Epithelial cell of esophagus (primary cell): ENCODE data around the gene UBE2U.

Experiments used
- DNase-seq: peaks from one replicate; pipeline ENCODE4 v3.0.0; 2010; ENCODE audit warnings: low read depth
- H3K4me3 ChIP-seq: 2 replicates; pipeline ENCODE4 v1.5.1; 2011; ENCODE audit warnings: mild to moderate bottlenecking, low read length, control low read depth
- TF ChIP-seq, protein P1 (sequence below): IDR thresholded peaks from 2 replicates; pipeline ENCODE4 v1.5.1; 2011; ENCODE audit warnings: low read depth, mild to moderate bottlenecking, low read length, control low read depth, inconsistent platforms; ENCODE audit not compliant: insufficient read depth; ENCODE audit errors: missing control alignments

UBE2U gene

DNA sequence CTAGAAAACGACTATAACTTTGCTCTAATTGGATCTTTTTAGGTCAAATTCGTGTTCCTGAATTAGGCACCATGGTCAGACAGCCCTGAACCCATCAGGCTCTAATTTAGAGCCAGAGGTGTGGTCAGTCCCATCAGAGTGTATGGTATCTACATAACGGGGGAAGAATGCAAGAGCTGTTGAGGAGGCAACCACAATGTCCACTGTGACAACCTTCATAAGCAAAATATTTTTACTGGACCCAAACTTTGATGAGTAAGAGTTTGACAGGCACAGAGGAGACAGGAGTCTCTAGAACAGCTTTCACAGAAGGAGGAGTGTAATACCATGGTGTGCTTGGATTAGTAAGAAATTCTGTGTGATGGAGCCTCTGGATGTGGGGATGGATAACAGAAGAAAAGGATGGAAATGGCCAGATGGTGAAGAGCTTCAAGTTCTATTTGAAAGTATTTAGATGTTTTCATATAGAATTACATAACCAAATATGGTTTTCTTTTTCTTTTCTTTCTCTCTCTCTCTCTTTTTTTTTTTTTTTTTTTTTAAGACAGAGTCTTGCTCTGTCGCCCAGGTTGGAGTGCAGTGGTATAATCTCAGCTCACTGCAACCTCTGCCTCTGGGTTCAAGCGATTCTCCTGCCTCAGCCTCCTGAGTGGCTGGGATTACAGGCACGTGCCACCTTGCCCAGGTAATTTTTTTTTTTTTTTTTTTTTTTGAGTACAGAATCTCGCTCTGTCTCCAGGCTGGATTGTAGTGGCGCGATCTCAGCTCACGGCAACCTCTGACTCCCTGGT lies 24.9 kb downstream of the UBE2U start:
- TF ChIP-seq, protein P1, sequence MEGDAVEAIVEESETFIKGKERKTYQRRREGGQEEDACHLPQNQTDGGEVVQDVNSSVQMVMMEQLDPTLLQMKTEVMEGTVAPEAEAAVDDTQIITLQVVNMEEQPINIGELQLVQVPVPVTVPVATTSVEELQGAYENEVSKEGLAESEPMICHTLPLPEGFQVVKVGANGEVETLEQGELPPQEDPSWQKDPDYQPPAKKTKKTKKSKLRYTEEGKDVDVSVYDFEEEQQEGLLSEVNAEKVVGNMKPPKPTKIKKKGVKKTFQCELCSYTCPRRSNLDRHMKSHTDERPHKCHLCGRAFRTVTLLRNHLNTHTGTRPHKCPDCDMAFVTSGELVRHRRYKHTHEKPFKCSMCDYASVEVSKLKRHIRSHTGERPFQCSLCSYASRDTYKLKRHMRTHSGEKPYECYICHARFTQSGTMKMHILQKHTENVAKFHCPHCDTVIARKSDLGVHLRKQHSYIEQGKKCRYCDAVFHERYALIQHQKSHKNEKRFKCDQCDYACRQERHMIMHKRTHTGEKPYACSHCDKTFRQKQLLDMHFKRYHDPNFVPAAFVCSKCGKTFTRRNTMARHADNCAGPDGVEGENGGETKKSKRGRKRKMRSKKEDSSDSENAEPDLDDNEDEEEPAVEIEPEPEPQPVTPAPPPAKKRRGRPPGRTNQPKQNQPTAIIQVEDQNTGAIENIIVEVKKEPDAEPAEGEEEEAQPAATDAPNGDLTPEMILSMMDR: no peak
- no peak for DNase-seq

DNA sequence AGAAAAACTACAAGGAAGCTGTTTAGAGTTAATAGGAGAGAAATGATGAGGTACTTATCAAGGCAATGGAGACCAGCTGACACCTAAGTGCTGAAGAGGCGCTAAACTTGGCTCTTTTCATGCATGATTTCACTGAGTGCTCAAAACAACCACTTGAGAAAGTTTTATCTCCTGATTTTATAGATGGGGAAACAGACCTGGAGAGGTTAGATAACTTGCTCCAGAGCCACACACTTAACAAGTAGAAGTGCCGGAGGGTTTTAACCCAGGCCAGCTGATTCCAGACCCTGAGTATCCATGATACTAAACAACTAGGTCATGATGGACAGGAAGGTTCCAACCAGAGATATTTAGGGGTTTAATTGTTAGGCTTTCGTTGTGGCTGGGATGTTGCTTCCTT lies 25.9 kb downstream of the UBE2U start:
- no peak for DNase-seq
- H3K4me3 ChIP-seq: no peak overlapping the region
- TF ChIP-seq, protein P1: no peak

More for the DNA sequence above, 24.9 kb downstream of the UBE2U start:
- no peak overlapping the region for H3K4me3 ChIP-seq

DNA sequence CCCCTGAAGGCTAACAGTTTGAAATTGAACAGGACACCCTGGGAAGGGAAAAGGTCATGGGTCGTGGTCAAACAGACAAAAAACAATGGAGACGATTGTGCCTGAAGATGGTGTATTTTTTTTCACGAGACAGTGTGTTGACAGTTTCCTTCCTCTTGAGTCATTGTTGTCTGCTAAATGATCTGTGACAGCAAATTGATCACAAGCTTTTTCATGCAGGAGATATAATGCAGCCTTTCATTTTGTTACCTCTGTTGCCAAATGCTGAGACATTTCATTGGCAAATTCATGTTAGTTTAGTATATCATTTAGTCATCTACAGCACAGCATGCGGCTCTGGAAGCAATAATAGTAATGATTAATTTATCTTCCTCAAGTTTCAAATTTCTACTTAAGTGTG lies 27.7 kb downstream of the UBE2U start:
- DNase-seq: peak; percentile 16
- H3K4me3 ChIP-seq: no peak overlapping the region
- TF ChIP-seq, protein P1: no peak

DNA sequence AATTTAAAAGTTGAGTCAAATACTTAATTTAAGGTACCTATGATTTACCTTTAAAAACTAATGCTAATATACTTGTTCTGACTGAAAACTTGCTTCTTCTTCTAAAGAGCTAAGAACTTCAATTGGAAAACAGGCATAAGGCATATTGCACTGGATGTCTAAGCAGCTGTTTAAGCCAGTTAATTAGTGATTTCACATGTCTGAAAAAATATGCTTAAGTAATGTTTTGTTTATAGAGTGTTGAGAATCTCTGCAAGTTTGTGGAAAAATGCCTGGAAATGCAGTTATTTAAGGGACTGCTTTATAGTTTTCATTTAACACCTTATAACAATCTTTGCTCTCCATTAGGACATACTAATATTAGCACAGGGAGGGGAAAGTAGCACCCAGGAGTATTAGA lies 28.2 kb downstream of the UBE2U start:
- DNase-seq: no peak
- TF ChIP-seq, protein P1: no peak

DNA sequence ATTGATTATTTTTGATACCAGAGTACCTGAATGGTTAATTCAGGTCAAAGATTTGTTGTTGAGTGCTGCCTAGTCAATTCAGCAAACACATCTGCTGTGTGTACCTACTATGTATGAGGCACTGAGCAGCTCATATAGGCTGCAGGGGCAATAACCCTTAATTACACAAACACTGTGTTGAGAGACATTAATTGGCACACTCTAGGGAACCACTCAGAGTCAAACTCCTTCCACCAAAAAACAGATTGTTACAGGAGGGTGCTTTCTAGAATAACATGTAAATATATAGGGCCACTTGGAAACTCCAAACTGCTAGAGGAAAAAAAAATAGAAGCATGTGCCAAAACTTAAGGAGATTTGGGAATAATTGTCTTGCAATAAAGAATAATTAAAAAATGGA lies 31.3 kb downstream of the UBE2U start:
- no peak overlapping the region for H3K4me3 ChIP-seq
- TF ChIP-seq, protein P1: no peak
- no peak for DNase-seq

More for the DNA sequence above, 28.2 kb downstream of the UBE2U start:
- H3K4me3 ChIP-seq: no peak overlapping the region

DNA sequence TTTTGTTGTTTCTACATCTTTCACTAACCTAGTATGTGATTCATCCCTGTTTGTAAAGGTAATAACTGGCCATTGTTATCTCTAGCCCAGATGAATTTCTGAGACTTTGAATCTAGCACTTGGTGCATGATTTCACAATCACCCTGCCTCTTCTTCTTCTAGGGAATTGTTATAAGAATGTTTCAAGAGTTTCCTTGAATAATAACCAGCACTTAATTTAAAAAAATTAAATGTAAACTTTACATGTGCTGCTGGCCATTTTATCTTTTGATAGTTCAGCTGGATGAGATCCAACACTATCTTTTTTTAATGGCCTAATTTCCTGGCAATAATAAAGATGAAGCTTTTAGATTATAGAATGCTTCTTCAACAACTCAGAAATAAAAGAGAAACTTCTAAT lies 31.8 kb downstream of the UBE2U start:
- H3K4me3 ChIP-seq: no peak overlapping the region
- peak; percentile 22 for DNase-seq
- TF ChIP-seq, protein P1: no peak

DNA sequence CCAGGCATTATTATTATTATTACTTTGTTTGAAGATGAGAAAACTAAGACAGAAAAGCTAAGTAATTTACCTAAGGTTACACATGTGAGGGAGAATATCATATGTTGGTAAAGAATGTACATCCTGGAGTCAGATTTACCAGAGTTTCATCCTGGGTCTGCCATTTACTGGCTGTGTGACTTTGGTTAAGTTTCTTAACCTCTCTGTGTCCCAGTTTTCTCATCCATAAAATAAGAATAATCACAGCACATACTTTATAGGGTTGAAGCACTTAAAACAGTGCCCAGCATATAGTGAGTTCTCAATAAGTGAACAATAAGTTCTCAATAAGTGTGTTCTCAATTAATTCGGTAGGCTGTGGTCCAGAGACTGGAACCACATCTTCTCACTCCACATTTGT lies 32.5 kb downstream of the UBE2U start:
- TF ChIP-seq, protein P1: no peak
- no peak overlapping the region for H3K4me3 ChIP-seq
- no peak for DNase-seq
